Activated CD8-positive, alpha-beta T cell treated with anti-CD3 and anti-CD28 coated beads, Interleukin-2, amount 10 ng/mL, durations not matched to agents 7 days and 5 days (primary cell): ENCODE measurements around the gene NAA20. TPM values are rescaled to one million over a fixed set of nuclear protein-coding genes. Genes with fewer than 3 reads are reported as not detected.

ENCODE experiments used
- ATAC-seq: fragments of 150-1000 bp; cut with Tn5 transposase; one replicate; pipeline ENCODE4 v1.10.0; 2021; ENCODE audit warnings: moderate library complexity
- CTCF ChIA-PET: fragments of 350-600 bp; sonication (Branson Sonifier 250); formaldehyde crosslinking; loops from one replicate; lab custom pipeline; 2021; ENCODE audit warnings: antibody characterized with exemption; lab: Charles Lee
- POLR2A ChIA-PET: fragments of 350-600 bp; sonication (Branson Sonifier 250); formaldehyde crosslinking; loops from one replicate; lab custom pipeline; 2021; ENCODE audit warnings: antibody characterized with exemption; lab: Charles Lee
- DNase-seq: peaks from one replicate; pipeline ENCODE4 v3.0.0-alpha.2; 2020
- H3K27ac Mint-ChIP-seq: one replicate; pipeline ENCODE4 v1.8.0; 2021; ENCODE audit warnings: mild to moderate bottlenecking, mixed read lengths
- H3K27me3 Mint-ChIP-seq: one replicate; pipeline ENCODE4 v1.8.0; 2021; ENCODE audit warnings: low read depth, mixed read lengths
- H3K36me3 Mint-ChIP-seq: one replicate; pipeline ENCODE4 v1.8.0; 2021; ENCODE audit warnings: low read depth, mixed read lengths
- H3K4me1 Mint-ChIP-seq: one replicate; pipeline ENCODE4 v1.8.0; 2021; ENCODE audit warnings: low read depth, mixed read lengths
- H3K4me3 Mint-ChIP-seq: one replicate; pipeline ENCODE4 v1.8.0; 2021; ENCODE audit warnings: mild to moderate bottlenecking, mixed read lengths
- H3K9me3 Mint-ChIP-seq: one replicate; pipeline ENCODE4 v1.8.0; 2022; ENCODE audit warnings: mixed read lengths; ENCODE audit not compliant: insufficient read depth
- total RNA-seq, 2 experiments: library from RNA; stranded (reverse); gene quantifications; one replicate each; pipeline ENCODE4 v1.2.3, GENCODE V29; 2021

Gene NAA20
- total RNA-seq, 2 experiments from 2014 or later = 55.8 to 59.1 TPM

DNA sequence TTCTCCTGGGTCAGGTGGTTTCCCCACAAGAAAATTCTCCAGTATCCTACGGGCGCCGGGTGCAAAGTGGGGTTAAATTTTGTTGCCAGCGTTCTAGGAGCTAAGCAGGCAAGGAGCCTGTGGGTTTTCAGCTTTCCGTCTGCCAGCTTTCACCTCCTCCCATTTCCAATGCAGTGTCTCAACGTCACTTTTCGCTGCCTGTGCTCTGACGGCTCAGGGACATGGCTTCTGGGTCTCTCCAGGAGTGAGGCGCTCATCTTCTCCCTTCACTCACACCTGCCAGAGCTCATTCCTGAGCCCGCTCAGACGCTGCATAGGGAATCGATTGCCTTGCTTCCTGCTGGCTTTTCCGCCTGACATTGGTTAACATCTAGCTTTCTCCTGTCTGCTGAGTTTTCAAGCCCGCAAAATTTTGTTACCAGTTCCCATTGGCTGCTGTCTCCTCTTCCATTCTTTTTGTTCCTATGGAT is 7.3 kb upstream of the NAA20 start:
- Mint-ChIP-seq H3K9me3 (no peaks in the 10 kb centered on the region), H3K27ac (no peak overlapping the region), H3K36me3 (no peaks in the 10 kb centered on the region), H3K4me1 (peaks cover 2% of the 10 kb centered on the region), H3K4me3 (no peak overlapping the region), H3K27me3 (peaks cover 17% of the 10 kb centered on the region)
- no peak for DNase-seq
- CTCF ChIA-PET = no interaction called here
- ATAC-seq = no peak
- POLR2A ChIA-PET = no interaction called here

- ChIA-PET POLR2A (no interaction called here), CTCF (no interaction called here)
- ATAC-seq = no peak
- Mint-ChIP-seq H3K27me3 (peaks cover 17% of the 10 kb centered on the region), H3K4me1 (peaks cover 5% of the 10 kb centered on the region), H3K36me3 (no peaks in the 10 kb centered on the region), H3K9me3 (no peaks in the 10 kb centered on the region), H3K4me3 (no peak overlapping the region), H3K27ac (no peak overlapping the region)
- no peak for DNase-seq
Observed at GRCh38 chr20:20010639-20011500, 6.3 kb upstream of the NAA20 start.

DNA sequence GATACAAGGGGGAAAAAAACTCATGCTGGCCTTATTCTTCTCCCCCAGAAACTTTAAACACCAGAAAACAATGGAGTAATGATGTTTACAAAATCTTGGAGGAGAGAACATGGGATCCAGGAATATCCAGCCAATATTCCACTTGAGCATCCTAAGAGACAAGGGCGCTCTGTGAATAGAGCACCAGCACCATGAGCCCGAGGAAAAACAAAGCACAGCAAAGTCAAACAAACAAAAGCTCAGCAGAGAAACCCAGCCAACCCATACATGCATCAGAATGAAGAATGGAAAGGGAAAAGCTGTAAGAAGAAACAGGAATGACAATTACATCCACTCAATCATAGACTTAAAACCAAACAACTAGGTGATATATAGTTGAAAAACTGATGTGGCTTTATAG is 4.6 kb upstream of the NAA20 start:
- peaks cover 13% of the 10 kb centered on the region for H3K27me3 Mint-ChIP-seq
- no peak overlapping the region for H3K4me3 Mint-ChIP-seq
- peaks cover 12% of the 10 kb centered on the region for H3K4me1 Mint-ChIP-seq
- no peaks in the 10 kb centered on the region for H3K9me3 Mint-ChIP-seq
- POLR2A ChIA-PET = no interaction called here
- CTCF ChIA-PET = interaction anchor here (1.0 kb wide), 1 partner anchor 14 kb away, joined by 3 read pairs; no protein-coding TSS in a partner anchor
- no peak for DNase-seq
- H3K36me3 Mint-ChIP-seq = no peaks in the 10 kb centered on the region
- ATAC-seq = no peak
- no peak overlapping the region for H3K27ac Mint-ChIP-seq

DNA sequence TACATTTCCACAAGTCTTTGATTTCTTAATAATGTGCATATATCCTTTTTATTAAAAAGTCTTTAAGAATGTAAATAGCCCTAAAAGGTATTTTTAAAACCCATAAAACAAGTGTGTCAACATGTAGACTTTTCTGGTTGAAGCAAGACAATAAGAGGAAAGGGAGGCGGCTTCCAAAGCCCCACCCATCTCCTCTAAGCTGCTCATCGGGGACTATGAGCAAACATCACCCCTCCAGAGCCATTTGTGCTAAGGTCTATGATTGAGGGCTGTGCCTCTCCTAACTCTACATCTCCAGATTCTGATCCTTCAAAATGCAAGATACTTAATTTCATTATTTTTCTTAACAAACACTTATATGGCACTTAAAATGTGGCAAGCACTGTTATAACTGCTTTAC is 2.5 kb upstream of the NAA20 start:
- Mint-ChIP-seq H3K9me3 (no peaks in the 10 kb centered on the region), H3K4me1 (peaks cover 30% of the 10 kb centered on the region), H3K27me3 (peaks cover 3% of the 10 kb centered on the region), H3K27ac (no peak overlapping the region), H3K36me3 (peaks cover 14% of the 10 kb centered on the region), H3K4me3 (no peak overlapping the region)
- ChIA-PET CTCF (interaction anchor here (0.9 to 1.8 kb wide), 2 partner anchors 10 to 579 kb away, joined by 3 to 6 read pairs; no protein-coding TSS in a partner anchor), POLR2A (no interaction called here)
- DNase-seq (peak; percentile 28), ATAC-seq (no peak)

GRCh38 chr20:20017844-20018185 is 653 bp downstream of the NAA20 start:
- POLR2A ChIA-PET = interaction anchor here (2.6 kb wide), 1 partner anchor 34 kb away, joined by 19 read pairs; the partner anchor contains the start of genes CFAP61 and CRNKL1
- peak; percentile 45 for ATAC-seq
- Mint-ChIP-seq H3K36me3 (peaks cover 34% of the 10 kb centered on the region), H3K9me3 (no peaks in the 10 kb centered on the region), H3K4me1 (peaks cover 59% of the 10 kb centered on the region), H3K27me3 (no peaks in the 10 kb centered on the region), H3K4me3 (peak overlapping the region; percentile 93), H3K27ac (peak overlapping the region; percentile 81)
- CTCF ChIA-PET = interaction anchor here (1.6 to 1.8 kb wide), 3 partner anchors 11 to 34 kb away, joined by 4 to 13 read pairs (median 5); partner anchors contain the start of genes CFAP61 and CRNKL1
- peak; percentile 47 for DNase-seq

DNA sequence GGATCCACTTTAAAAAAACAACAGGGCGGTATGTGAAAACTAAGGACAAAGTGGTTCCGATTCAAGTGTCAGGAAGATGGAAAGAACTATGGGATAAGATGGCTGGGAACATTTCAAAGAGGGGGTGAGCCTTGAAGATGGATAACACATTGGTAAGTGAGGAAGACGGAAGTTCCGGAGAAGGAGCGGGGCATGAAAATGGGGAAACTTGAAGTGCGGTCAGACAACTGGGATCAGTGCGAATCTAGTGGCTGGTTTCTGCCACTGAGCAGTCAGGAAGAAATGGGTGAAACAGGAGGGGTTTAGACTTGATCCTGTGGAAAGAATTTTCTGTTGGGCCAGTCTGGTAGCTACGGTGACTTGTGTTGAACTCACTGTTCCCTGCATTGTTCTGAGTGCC is 1.2 kb downstream of the NAA20 start:
- H3K27me3 Mint-ChIP-seq = no peaks in the 10 kb centered on the region
- H3K27ac Mint-ChIP-seq = peak overlapping the region; percentile 72
- H3K36me3 Mint-ChIP-seq = peaks cover 34% of the 10 kb centered on the region
- H3K9me3 Mint-ChIP-seq = no peaks in the 10 kb centered on the region
- ChIA-PET POLR2A (interaction anchor here (1.0 to 2.6 kb wide), 2 partner anchors 33 to 34 kb away, joined by 5 to 19 read pairs; partner anchors contain the start of genes CFAP61 and CRNKL1), CTCF (no interaction called here)
- ATAC-seq (no peak), DNase-seq (no peak)
- H3K4me1 Mint-ChIP-seq = peaks cover 61% of the 10 kb centered on the region
- H3K4me3 Mint-ChIP-seq = peak overlapping the region; percentile 93

GRCh38 chr20:20019123-20019522 is 2.0 kb downstream of the NAA20 start:
- Mint-ChIP-seq H3K27me3 (no peaks in the 10 kb centered on the region), H3K9me3 (no peaks in the 10 kb centered on the region), H3K4me3 (peak overlapping the region; percentile 44), H3K27ac (peak overlapping the region; percentile 72), H3K36me3 (peaks cover 37% of the 10 kb centered on the region), H3K4me1 (peaks cover 69% of the 10 kb centered on the region)
- ChIA-PET POLR2A (interaction anchor here (1.0 kb wide), 1 partner anchor 33 kb away, joined by 5 read pairs; the partner anchor contains the start of genes CFAP61 and CRNKL1), CTCF (interaction anchor here (2.7 kb wide), 1 partner anchor 33 kb away, joined by 15 read pairs; the partner anchor contains the start of genes CFAP61 and CRNKL1)
- no peak for ATAC-seq
- no peak for DNase-seq

GRCh38 chr20:20020908-20021307 is 3.7 kb downstream of the NAA20 start:
- Mint-ChIP-seq H3K9me3 (no peaks in the 10 kb centered on the region), H3K27ac (peak overlapping the region; percentile 79), H3K36me3 (peaks cover 44% of the 10 kb centered on the region), H3K4me1 (peaks cover 74% of the 10 kb centered on the region), H3K27me3 (no peaks in the 10 kb centered on the region), H3K4me3 (peak overlapping the region; percentile 42)
- ChIA-PET CTCF (interaction anchor here (2.7 kb wide), 1 partner anchor 31 kb away, joined by 15 read pairs; the partner anchor contains the start of genes CFAP61 and CRNKL1), POLR2A (interaction anchor here (1.9 kb wide), 1 partner anchor 31 kb away, joined by 5 read pairs; the partner anchor contains the start of genes CFAP61 and CRNKL1)
- ATAC-seq (no peak), DNase-seq (no peak)

DNA sequence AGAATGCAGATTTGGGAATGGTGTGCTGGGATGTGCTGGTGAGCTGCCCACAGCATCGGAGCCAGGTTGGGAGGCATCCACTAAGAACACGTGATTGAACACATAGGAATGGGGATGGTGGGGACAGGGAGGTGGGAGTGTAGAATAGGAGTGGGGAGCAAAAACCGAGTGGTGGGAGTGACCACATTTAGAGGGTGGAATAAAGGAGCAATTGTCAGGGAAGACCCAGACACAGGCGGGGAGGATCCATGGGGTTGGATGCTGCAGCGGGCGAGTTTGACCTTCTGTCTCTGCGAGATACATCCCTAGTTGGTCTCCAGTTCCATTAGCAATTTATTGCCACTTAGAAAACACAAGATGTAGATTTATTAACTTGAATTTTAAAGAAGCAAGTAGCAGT is 4.7 kb downstream of the NAA20 start:
- no peak for ATAC-seq
- H3K4me1 Mint-ChIP-seq = peaks cover 70% of the 10 kb centered on the region
- DNase-seq = no peak
- no peaks in the 10 kb centered on the region for H3K9me3 Mint-ChIP-seq
- no peaks in the 10 kb centered on the region for H3K27me3 Mint-ChIP-seq
- no peak overlapping the region for H3K4me3 Mint-ChIP-seq
- ChIA-PET CTCF (interaction anchor here (1.0 to 2.7 kb wide), 2 partner anchors 30 kb away, joined by 3 to 15 read pairs; partner anchors contain the start of genes CFAP61 and CRNKL1), POLR2A (interaction anchor here (1.9 kb wide), 1 partner anchor 30 kb away, joined by 5 read pairs; the partner anchor contains the start of genes CFAP61 and CRNKL1)
- H3K36me3 Mint-ChIP-seq = peaks cover 45% of the 10 kb centered on the region
- H3K27ac Mint-ChIP-seq = peak overlapping the region; percentile 64

DNA sequence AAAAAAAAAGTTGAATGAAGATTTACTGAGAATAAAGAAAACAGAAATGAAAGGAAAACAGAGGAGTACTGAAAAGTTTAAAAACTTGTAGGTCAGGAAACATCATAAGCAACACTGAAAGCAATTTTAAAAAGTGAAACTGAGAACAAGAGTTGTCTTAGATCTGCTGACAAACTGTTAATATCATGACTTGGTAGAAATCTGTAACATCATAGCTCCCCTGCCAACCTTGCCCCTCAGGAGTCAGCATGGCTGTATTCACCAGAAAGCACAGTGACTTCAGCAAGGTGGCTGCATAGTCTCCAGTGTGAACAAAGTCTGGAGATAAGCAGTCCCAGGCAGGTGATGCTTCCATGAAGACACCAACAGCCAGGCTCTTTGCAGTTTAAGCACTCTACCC is 5.3 kb downstream of the NAA20 start:
- peaks cover 50% of the 10 kb centered on the region for H3K36me3 Mint-ChIP-seq
- peaks cover 67% of the 10 kb centered on the region for H3K4me1 Mint-ChIP-seq
- H3K4me3 Mint-ChIP-seq = no peak overlapping the region
- DNase-seq = no peak
- H3K27ac Mint-ChIP-seq = peak overlapping the region; percentile 75
- ChIA-PET CTCF (interaction anchor here (1.0 kb wide), 1 partner anchor 29 kb away, joined by 3 read pairs; the partner anchor contains the start of genes CFAP61 and CRNKL1), POLR2A (interaction anchor here (1.9 kb wide), 1 partner anchor 30 kb away, joined by 5 read pairs; the partner anchor contains the start of genes CFAP61 and CRNKL1)
- ATAC-seq = peak; percentile 20
- no peaks in the 10 kb centered on the region for H3K27me3 Mint-ChIP-seq
- H3K9me3 Mint-ChIP-seq = no peaks in the 10 kb centered on the region

GRCh38 chr20:20023395-20023794 is 6.2 kb downstream of the NAA20 start:
- H3K36me3 Mint-ChIP-seq = peaks cover 48% of the 10 kb centered on the region
- ChIA-PET POLR2A (no interaction called here), CTCF (no interaction called here)
- H3K4me3 Mint-ChIP-seq = no peak overlapping the region
- H3K27me3 Mint-ChIP-seq = no peaks in the 10 kb centered on the region
- ATAC-seq (no peak), DNase-seq (no peak)
- no peak overlapping the region for H3K27ac Mint-ChIP-seq
- no peaks in the 10 kb centered on the region for H3K9me3 Mint-ChIP-seq
- H3K4me1 Mint-ChIP-seq = peaks cover 61% of the 10 kb centered on the region
